DMS79 treated with DMSO at 0.1 percent for 48 hours (cell line): Measurements from ENCODE around the gene ADAM19.

ENCODE experiments used
- DNase-seq: peaks from one replicate; lab custom pipeline; 2025; lab: John Stamatoyannopoulos, UW

ADAM19 gene

GRCh38 chr5:157575381-157576020 is at the start of gene ADAM19:
Gene ADAM19 (minus strand): TSS chr5:157575775. CDS start chr5:157575696, 79 bp downstream.
- peak; percentile 3 for DNase-seq

- DNase-seq = no peak
Measured at GRCh38 chr5:157624144-157624543, 48.6 kb upstream of the ADAM19 start.

- DNase-seq = no peak
Measured at GRCh38 chr5:157620776-157621175, 45.2 kb upstream of the ADAM19 start.

GRCh38 chr5:157618191-157618765 is 42.7 kb upstream of the ADAM19 start:
- no peak for DNase-seq

GRCh38 chr5:157616785-157617184 is 41.2 kb upstream of the ADAM19 start:
- DNase-seq = no peak

- no peak for DNase-seq
Measured at GRCh38 chr5:157613385-157614245, 38.0 kb upstream of the ADAM19 start.

- DNase-seq = no peak
Measured at GRCh38 chr5:157612581-157612980, 37.0 kb upstream of the ADAM19 start.

- peak; percentile 60 for DNase-seq
Measured at GRCh38 chr5:157611571-157612476, 36.2 kb upstream of the ADAM19 start.

- DNase-seq = no peak
Measured at GRCh38 chr5:157610990-157611389, 35.4 kb upstream of the ADAM19 start.

GRCh38 chr5:157608972-157609565 is 33.5 kb upstream of the ADAM19 start:
- DNase-seq = no peak

GRCh38 chr5:157607371-157608161 is 32.0 kb upstream of the ADAM19 start:
- DNase-seq = no peak

GRCh38 chr5:157606046-157606445 is 30.5 kb upstream of the ADAM19 start:
- no peak for DNase-seq

GRCh38 chr5:157603333-157604190 is 28.0 kb upstream of the ADAM19 start:
- DNase-seq = no peak

GRCh38 chr5:157602505-157602904 is 26.9 kb upstream of the ADAM19 start:
- DNase-seq = no peak

- no peak for DNase-seq
Measured at GRCh38 chr5:157600252-157600651, 24.7 kb upstream of the ADAM19 start.

- DNase-seq = no peak
Measured at GRCh38 chr5:157599565-157599964, 24.0 kb upstream of the ADAM19 start.

- no peak for DNase-seq
Measured at GRCh38 chr5:157598350-157598936, 22.9 kb upstream of the ADAM19 start.

- no peak for DNase-seq
Measured at GRCh38 chr5:157597277-157597676, 21.7 kb upstream of the ADAM19 start.

- DNase-seq = no peak
Measured at GRCh38 chr5:157596487-157596886, 20.9 kb upstream of the ADAM19 start.
